Testis (tissue), 2 donors: ENCODE data around the gene PDZD11.

Experiments used
- CTCF ChIP-seq, 3 experiments: fragments of 450-650 bp in 2 of 3; fragments of 200-600 bp in 1 of 3; sonication (generic) in 1 of 3; IDR thresholded peaks; one replicate each; pipeline ENCODE4 v1.5.1; 2016 to 2019; ENCODE audit warnings: antibody characterized with exemption in 3 of 3, mild to moderate bottlenecking in 2 of 3, moderate library complexity in 1 of 3
- POLR2A ChIP-seq: fragments of 450-650 bp; IDR thresholded peaks from one replicate; pipeline ENCODE4 v1.6.1; 2017; ENCODE audit warnings: antibody characterized with exemption, mild to moderate bottlenecking, moderate library complexity

- TF ChIP-seq CTCF (IDR thresholded peaks at IDR 0.05) (no peak), POLR2A (no peak)
These were observed 41.4 kb upstream of the PDZD11 start for GRCh38 chrX:70331161-70331560.
